IPS-18a (cell line): Measurements from ENCODE around the gene PTPRN2.

ENCODE experiments used
- H3K27ac ChIP-seq: one replicate; pipeline ENCODE4 v1.5.1; 2013; ENCODE audit warnings: low read length
- H3K27me3 ChIP-seq: one replicate; pipeline ENCODE4 v1.6.1; 2013; ENCODE audit warnings: mild to moderate bottlenecking, low read length; ENCODE audit not compliant: control insufficient read depth, insufficient read depth
- H3K36me3 ChIP-seq: one replicate; pipeline ENCODE4 v1.6.1; 2013; ENCODE audit warnings: low read depth, low read length; ENCODE audit not compliant: control insufficient read depth
- H3K4me1 ChIP-seq: one replicate; pipeline ENCODE4 v1.6.1; 2013; ENCODE audit warnings: low read depth, low read length; ENCODE audit not compliant: control insufficient read depth
- H3K4me3 ChIP-seq: one replicate; pipeline ENCODE4 v1.5.1; 2013; ENCODE audit warnings: low read length
- H3K9ac ChIP-seq: one replicate; pipeline ENCODE4 v1.6.1; 2013; ENCODE audit warnings: mild to moderate bottlenecking, low read length, moderate library complexity
- H3K9me3 ChIP-seq: one replicate; pipeline ENCODE4 v1.6.1; 2013; ENCODE audit warnings: low read depth, low read length; ENCODE audit not compliant: control insufficient read depth

PTPRN2 gene

DNA sequence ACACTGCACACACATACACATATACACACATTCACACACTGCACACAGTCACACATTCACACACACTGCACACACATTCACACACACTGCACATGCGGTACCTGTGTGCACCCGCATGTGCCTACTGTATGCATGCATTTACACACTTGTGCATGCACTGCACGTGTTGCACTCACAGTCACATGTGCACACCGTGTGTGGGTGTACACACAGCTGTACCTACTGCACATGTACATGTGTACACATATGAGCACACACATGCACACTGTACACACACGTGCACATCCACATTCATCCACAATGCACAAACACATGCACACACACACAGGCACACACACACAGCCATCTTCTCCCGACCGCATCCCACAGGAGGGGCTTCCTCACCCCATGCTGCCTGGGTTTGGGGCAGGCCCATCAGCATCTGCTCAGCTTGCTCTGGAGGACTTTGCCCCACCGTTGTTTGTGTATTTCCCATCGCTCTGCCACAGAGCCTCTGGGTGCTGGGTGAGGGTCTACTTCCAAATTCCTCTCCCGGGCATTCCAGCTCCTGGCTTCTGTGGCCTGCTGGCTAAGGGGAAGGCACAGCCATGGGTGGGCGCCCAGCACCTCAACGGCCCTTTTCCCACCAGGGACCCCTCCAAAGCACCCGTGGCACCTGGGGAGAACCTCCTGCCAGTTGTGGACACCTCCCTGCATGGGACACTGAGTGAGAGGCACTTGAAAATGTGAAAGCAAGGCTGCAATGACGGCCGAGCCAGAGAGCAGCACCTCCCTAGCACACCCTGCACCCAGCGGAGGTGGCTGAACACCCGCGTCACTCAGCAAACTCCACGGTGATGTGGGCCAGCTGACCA lies 324.3 kb downstream of the PTPRN2 start:
- H3K27ac ChIP-seq: no peak overlapping the region
- H3K9me3 ChIP-seq: no peaks in the 10 kb centered on the region
- H3K9ac ChIP-seq: no peak overlapping the region
- no peak overlapping the region for H3K4me3 ChIP-seq
- no peaks in the 10 kb centered on the region for H3K36me3 ChIP-seq
- no peaks in the 10 kb centered on the region for H3K4me1 ChIP-seq
- H3K27me3 ChIP-seq: no peaks in the 10 kb centered on the region

- Histone ChIP-seq H3K9me3 (no peaks in the 10 kb centered on the region), H3K4me1 (no peaks in the 10 kb centered on the region), H3K27ac (no peak overlapping the region), H3K9ac (no peak overlapping the region), H3K27me3 (no peaks in the 10 kb centered on the region), H3K36me3 (no peaks in the 10 kb centered on the region), H3K4me3 (no peak overlapping the region)
Observed at GRCh38 chr7:158262284-158263109, 325.1 kb downstream of the PTPRN2 start.

- H3K27me3 ChIP-seq: no peaks in the 10 kb centered on the region
- H3K9ac ChIP-seq: no peak overlapping the region
- H3K4me1 ChIP-seq: no peaks in the 10 kb centered on the region
- H3K36me3 ChIP-seq: no peaks in the 10 kb centered on the region
- no peak overlapping the region for H3K4me3 ChIP-seq
- H3K9me3 ChIP-seq: no peaks in the 10 kb centered on the region
- H3K27ac ChIP-seq: no peak overlapping the region
Observed at GRCh38 chr7:158261362-158262235, 326.0 kb downstream of the PTPRN2 start.

- Histone ChIP-seq H3K9me3 (no peaks in the 10 kb centered on the region), H3K27ac (no peak overlapping the region), H3K9ac (no peak overlapping the region), H3K36me3 (no peaks in the 10 kb centered on the region), H3K27me3 (no peaks in the 10 kb centered on the region), H3K4me1 (no peaks in the 10 kb centered on the region), H3K4me3 (no peak overlapping the region)
Observed at GRCh38 chr7:158260567-158261361, 326.9 kb downstream of the PTPRN2 start.

- H3K9ac ChIP-seq: no peak overlapping the region
- H3K36me3 ChIP-seq: no peaks in the 10 kb centered on the region
- no peak overlapping the region for H3K4me3 ChIP-seq
- H3K9me3 ChIP-seq: no peaks in the 10 kb centered on the region
- no peak overlapping the region for H3K27ac ChIP-seq
- no peaks in the 10 kb centered on the region for H3K27me3 ChIP-seq
- H3K4me1 ChIP-seq: no peaks in the 10 kb centered on the region
Observed at GRCh38 chr7:158259671-158260418, 327.8 kb downstream of the PTPRN2 start.

DNA sequence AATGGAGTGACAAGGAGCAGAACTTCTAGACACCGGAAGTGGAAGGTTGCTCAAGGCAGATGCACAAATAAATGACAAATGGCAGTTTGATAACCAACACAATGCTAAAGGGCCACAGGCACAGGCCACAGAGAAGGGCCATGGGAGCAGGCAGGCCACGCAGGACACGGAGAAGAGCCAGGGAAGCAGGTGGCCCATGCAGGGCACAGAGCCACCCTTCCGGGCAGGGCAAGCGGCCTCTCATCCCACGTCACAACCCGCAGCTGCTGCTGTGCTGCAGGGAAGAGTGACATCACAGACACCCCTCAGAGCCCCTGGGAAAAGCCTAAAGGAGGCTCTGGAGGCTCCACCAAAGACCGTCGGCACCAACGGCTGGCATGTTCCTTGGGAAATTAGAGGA lies 328.5 kb downstream of the PTPRN2 start:
- no peak overlapping the region for H3K4me3 ChIP-seq
- H3K36me3 ChIP-seq: no peaks in the 10 kb centered on the region
- no peaks in the 10 kb centered on the region for H3K4me1 ChIP-seq
- no peak overlapping the region for H3K27ac ChIP-seq
- no peaks in the 10 kb centered on the region for H3K9me3 ChIP-seq
- no peaks in the 10 kb centered on the region for H3K27me3 ChIP-seq
- H3K9ac ChIP-seq: no peak overlapping the region

DNA sequence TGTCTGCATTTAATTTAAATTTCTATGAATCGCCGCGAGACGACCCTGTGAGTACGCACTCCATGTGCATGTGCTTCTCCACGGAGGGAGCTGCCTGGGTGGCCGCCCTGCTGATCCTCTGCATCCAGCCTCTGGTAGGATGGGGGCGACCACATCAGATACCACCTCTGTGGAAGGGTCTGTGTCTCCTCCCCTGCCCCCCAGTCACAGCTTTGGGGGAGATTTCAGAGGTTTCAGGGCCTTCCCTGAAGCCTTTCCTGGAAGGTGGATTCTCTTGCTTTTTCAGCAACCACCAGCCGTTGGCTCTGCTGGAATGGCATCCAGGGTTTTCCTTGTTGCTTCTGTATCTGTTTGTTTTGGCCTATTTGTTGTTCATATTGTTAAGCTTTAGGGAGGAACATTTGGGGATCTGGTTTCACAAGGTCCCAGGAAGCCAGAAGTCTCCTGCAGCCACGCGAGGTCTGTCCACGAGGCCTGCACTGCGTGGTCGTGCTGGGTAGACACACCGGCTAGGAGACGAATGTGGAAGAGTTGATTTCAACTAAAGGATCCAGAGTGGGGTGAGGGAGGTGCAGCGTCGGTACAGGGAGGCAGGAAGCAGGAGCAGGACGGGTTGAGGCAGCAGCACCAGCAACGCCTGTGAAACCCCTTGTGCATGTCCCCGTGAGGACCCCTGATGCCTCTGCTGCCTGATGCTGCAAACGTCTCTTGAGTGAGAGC lies 329.1 kb downstream of the PTPRN2 start:
- Histone ChIP-seq H3K27me3 (no peaks in the 10 kb centered on the region), H3K36me3 (no peaks in the 10 kb centered on the region), H3K9me3 (no peaks in the 10 kb centered on the region)

GRCh38 chr7:158257516-158258410 lies 329.9 kb downstream of the PTPRN2 start:
- no peaks in the 10 kb centered on the region for H3K36me3 ChIP-seq
- no peak overlapping the region for H3K9ac ChIP-seq
- H3K4me1 ChIP-seq: no peaks in the 10 kb centered on the region
- no peaks in the 10 kb centered on the region for H3K9me3 ChIP-seq
- H3K4me3 ChIP-seq: no peak overlapping the region
- no peaks in the 10 kb centered on the region for H3K27me3 ChIP-seq
- no peak overlapping the region for H3K27ac ChIP-seq

More for the DNA sequence above, 329.1 kb downstream of the PTPRN2 start:
- Histone ChIP-seq H3K4me1 (no peaks in the 10 kb centered on the region), H3K4me3 (no peak overlapping the region), H3K9ac (no peak overlapping the region), H3K27ac (no peak overlapping the region)

DNA sequence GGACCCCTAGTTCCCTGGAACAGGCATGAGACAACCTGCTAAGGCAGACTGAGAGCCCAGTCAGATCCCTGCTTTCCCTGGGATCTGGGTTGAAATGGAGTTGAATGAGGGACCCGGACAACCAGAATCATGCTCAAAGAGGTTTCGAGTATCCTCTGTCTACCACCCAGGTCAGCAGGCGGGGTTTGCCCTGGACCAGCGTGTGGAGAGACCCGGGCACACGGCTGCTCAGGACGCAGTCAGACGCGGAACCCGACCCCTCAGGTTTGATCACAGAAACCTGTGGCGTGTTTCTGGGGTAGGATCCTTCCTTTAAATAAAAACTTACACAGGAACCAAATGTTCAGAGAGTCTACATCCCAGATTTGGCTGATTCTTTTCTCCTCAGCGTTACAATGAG lies 330.6 kb downstream of the PTPRN2 start:
- no peak overlapping the region for H3K9ac ChIP-seq
- H3K36me3 ChIP-seq: no peaks in the 10 kb centered on the region
- H3K27me3 ChIP-seq: no peaks in the 10 kb centered on the region
- no peak overlapping the region for H3K4me3 ChIP-seq
- no peak overlapping the region for H3K27ac ChIP-seq
- H3K4me1 ChIP-seq: no peaks in the 10 kb centered on the region
- no peaks in the 10 kb centered on the region for H3K9me3 ChIP-seq
